Measurements from ENCODE around the gene ANAPC7. TPM values are rescaled to one million over a fixed set of nuclear protein-coding genes. Genes with fewer than 3 reads are reported as not detected.

Gene ANAPC7
- total and polyA plus RNA-seq, 7 donors, result 9.6 to 65.6 (median 31.8) TPM

- intact Hi-C loops (cut with DNase I), result no loop called here
- DNase-seq, result no peak
- Histone ChIP-seq H3K36me3 (peaks cover 46 to 99% (median 82%) of the 10 kb centered on the region in 4 donors), H3K27ac (peak overlapping the region in 2 of 4 donors; percentile 4 to 41), H3K9me3 (no peaks in the 10 kb centered on the region), H3K4me1 (peaks cover 0 to 24% (median 11%) of the 10 kb centered on the region in 4 donors), H3K4me3 (no peak overlapping the region), H3K27me3 (no peaks in the 10 kb centered on the region)
- TF ChIP-seq CTCF (IDR thresholded peaks at IDR 0.05) (no peak), POLR2A (IDR thresholded peaks at IDR 0.05) (no peak), POLR2AphosphoS5 (IDR thresholded peaks at IDR 0.05) (no peak), EP300 (IDR thresholded peaks at IDR 0.05) (no peak)
- 18 to 63% methylated on average over 11 of the region's 11 CpGs for WGBS, 2 donors
Observed at GRCh38 chr12:110345176-110345661, 58.3 kb downstream of the ANAPC7 start.

GRCh38 chr12:110344657-110345056, 58.9 kb downstream of the ANAPC7 start:
- no peak for DNase-seq
- Histone ChIP-seq H3K36me3 (peaks cover 46 to 99% (median 80%) of the 10 kb centered on the region in 4 donors), H3K9me3 (no peaks in the 10 kb centered on the region), H3K4me3 (no peak overlapping the region), H3K27ac (peak overlapping the region in 1 of 4 donors; percentile 4), H3K27me3 (no peaks in the 10 kb centered on the region), H3K4me1 (peaks cover 0 to 23% (median 11%) of the 10 kb centered on the region in 4 donors)
- intact Hi-C loops (cut with DNase I), result no loop called here
- 94% methylated on average over 11 of the region's 11 CpGs for WGBS, 2 donors
- TF ChIP-seq EP300 (IDR thresholded peaks at IDR 0.05), result no peak
- TF ChIP-seq CTCF (IDR thresholded peaks at IDR 0.05), result no peak
- no peak for TF ChIP-seq POLR2A (IDR thresholded peaks at IDR 0.05)
- no peak for TF ChIP-seq POLR2AphosphoS5 (IDR thresholded peaks at IDR 0.05)

- intact Hi-C loops (cut with DNase I), result no loop called here
- H3K36me3 ChIP-seq, result peaks cover 46 to 99% (median 77%) of the 10 kb centered on the region in 4 donors
- 87% methylated on average over 9 of the region's 9 CpGs for WGBS, 2 donors
Observed at GRCh38 chr12:110343736-110344555, 59.6 kb downstream of the ANAPC7 start.

GRCh38 chr12:110343114-110343513, 60.4 kb downstream of the ANAPC7 start:
- Histone ChIP-seq H3K4me3 (no peak overlapping the region), H3K36me3 (peaks cover 50 to 99% (median 81%) of the 10 kb centered on the region in 4 donors), H3K9me3 (no peaks in the 10 kb centered on the region), H3K27ac (no peak overlapping the region), H3K4me1 (peaks cover 0 to 23% (median 11%) of the 10 kb centered on the region in 4 donors), H3K27me3 (no peaks in the 10 kb centered on the region)
- DNase-seq, result no peak
- intact Hi-C loops (cut with DNase I), result no loop called here
- TF ChIP-seq CTCF (IDR thresholded peaks at IDR 0.05) (no peak), POLR2AphosphoS5 (IDR thresholded peaks at IDR 0.05) (no peak), POLR2A (IDR thresholded peaks at IDR 0.05) (no peak), EP300 (IDR thresholded peaks at IDR 0.05) (no peak)
- WGBS, 2 donors, result 92 to 93% methylated on average over 5 of the region's 5 CpGs

More at GRCh38 chr12:110343736-110344555, 59.6 kb downstream of the ANAPC7 start:
- Histone ChIP-seq H3K9me3 (no peaks in the 10 kb centered on the region), H3K4me3 (no peak overlapping the region), H3K27ac (peak overlapping the region in 1 of 4 donors; percentile 4), H3K27me3 (no peaks in the 10 kb centered on the region), H3K4me1 (peaks cover 0 to 21% (median 11%) of the 10 kb centered on the region in 4 donors)
- no peak for DNase-seq
- TF ChIP-seq CTCF (IDR thresholded peaks at IDR 0.05) (no peak), EP300 (IDR thresholded peaks at IDR 0.05) (no peak), POLR2A (IDR thresholded peaks at IDR 0.05) (no peak)
